ENCODE results near the gene S100A16. TPM values are rescaled to one million over a fixed set of nuclear protein-coding genes. Genes with fewer than 3 reads are reported as not detected.

The S100A16 gene
- total and polyA plus RNA-seq, 9 of the 15 experiments (the other 6 are each of a cell fraction or from before 2014, with no cell fraction given) = 1.6 to 6.9 (median 4.3) TPM

- TF ChIP-seq ILK (tag; IDR thresholded peaks at IDR 0.05; ENCODE audit: borderline replicate concordance, low read depth) (no peak), NFYB (IDR thresholded peaks at IDR 0.05; ENCODE audit: extremely low read depth, insufficient read length) (no peak), NCOA4 (IDR thresholded peaks at IDR 0.05; ENCODE audit: partially characterized antibody) (no peak), RFX1 (IDR thresholded peaks at IDR 0.05) (no peak), POLR3A (IDR thresholded peaks at IDR 0.05; ENCODE audit: borderline replicate concordance, extremely low read depth, insufficient read depth, insufficient read length) (no peak), PURB (CRISPR knock-in tag; IDR thresholded peaks at IDR 0.05; ENCODE audit: low read depth) (no peak), ZNF507 (tag; conservative IDR thresholded peaks at IDR 0.05) (no peak), BCL6 (CRISPR knock-in tag; IDR thresholded peaks at IDR 0.05) (no peak), STAT5A (IDR thresholded peaks at IDR 0.05; ENCODE audit: borderline replicate concordance, low read length) (no peak), CXXC5 (CRISPR knock-in tag; IDR thresholded peaks at IDR 0.05) (peak; percentile 27; the same call in 1 of the 2 replicates), DNMT1 (IDR thresholded peaks at IDR 0.05) (no peak), NR2C2 (CRISPR knock-in tag; IDR thresholded peaks at IDR 0.05) (peak; percentile 83), NR2C2 (tag; IDR thresholded peaks at IDR 0.05) (peak; percentile 94), HMGN3 (IDR thresholded peaks at IDR 0.05; ENCODE audit: borderline replicate concordance, extremely low read depth, insufficient read length, low read depth, low read length) (no peak), JUNB (CRISPR knock-in tag; conservative IDR thresholded peaks at IDR 0.05) (no peak), KLF13 (tag; IDR thresholded peaks at IDR 0.05; ENCODE audit: borderline replicate concordance, low read depth) (no peak), CC2D1A (IDR thresholded peaks at IDR 0.05) (no peak), CBFA2T2 (conservative IDR thresholded peaks at IDR 0.05) (0 out of 2 replicates have a peak, but pooled peaks have one; percentile 19), TAF1 (IDR thresholded peaks at IDR 0.05; ENCODE audit: control insufficient read depth, extremely low read depth, insufficient read depth, low read length, severe bottlenecking) (no peak), SUPT5H (IDR thresholded peaks at IDR 0.05) (0 out of 2 replicates have a peak, but pooled peaks have one; percentile 39), PHB (CRISPR knock-in tag; IDR thresholded peaks at IDR 0.05) (no peak), MEIS2 (IDR thresholded peaks at IDR 0.05; ENCODE audit: partially characterized antibody) (peak; percentile 99), ZNF134 (CRISPR knock-in tag; conservative IDR thresholded peaks at IDR 0.05) (no peak), ZNF384 (IDR thresholded peaks at IDR 0.05; ENCODE audit: low read depth, low read length) (no peak)
- TF ChIP-seq, protein P1, sequence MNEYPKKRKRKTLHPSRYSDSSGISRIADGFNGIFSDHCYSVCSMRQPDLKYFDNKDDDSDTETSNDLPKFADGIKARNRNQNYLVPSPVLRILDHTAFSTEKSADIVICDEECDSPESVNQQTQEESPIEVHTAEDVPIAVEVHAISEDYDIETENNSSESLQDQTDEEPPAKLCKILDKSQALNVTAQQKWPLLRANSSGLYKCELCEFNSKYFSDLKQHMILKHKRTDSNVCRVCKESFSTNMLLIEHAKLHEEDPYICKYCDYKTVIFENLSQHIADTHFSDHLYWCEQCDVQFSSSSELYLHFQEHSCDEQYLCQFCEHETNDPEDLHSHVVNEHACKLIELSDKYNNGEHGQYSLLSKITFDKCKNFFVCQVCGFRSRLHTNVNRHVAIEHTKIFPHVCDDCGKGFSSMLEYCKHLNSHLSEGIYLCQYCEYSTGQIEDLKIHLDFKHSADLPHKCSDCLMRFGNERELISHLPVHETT (CRISPR knock-in tag; conservative IDR thresholded peaks at IDR 0.05 in 1 of 2, IDR thresholded peaks at IDR 0.05 in 1 of 2) = peak in 1 of 2 experiments; percentile 59; a peak in 1 of 4 replicates
Measured at GRCh38 chr1:153608742-153609584, 4.0 kb downstream of the S100A16 start (continued).

All from K562 (cell line).